ENCODE results near the gene HAUS8.

Gene HAUS8

DNA sequence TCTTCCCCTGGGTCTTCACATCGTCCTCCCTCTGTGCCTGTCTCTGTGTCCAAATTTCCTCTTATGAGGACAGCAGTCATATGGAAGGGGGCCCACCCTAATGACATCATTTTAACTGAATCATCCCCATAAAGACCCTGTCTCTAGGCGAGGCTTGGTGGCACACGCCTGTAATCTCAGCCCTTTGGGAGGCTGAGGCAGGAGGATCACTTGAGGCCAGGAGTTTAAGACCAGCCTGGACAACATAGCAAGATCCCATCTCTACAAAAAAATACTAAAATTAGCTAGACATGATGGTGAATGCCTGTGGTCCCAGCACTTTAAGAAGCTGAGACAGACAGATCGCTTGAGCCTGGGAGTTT, 5.2 kb upstream of the HAUS8 start:
- TF ChIP-seq, protein P1, sequence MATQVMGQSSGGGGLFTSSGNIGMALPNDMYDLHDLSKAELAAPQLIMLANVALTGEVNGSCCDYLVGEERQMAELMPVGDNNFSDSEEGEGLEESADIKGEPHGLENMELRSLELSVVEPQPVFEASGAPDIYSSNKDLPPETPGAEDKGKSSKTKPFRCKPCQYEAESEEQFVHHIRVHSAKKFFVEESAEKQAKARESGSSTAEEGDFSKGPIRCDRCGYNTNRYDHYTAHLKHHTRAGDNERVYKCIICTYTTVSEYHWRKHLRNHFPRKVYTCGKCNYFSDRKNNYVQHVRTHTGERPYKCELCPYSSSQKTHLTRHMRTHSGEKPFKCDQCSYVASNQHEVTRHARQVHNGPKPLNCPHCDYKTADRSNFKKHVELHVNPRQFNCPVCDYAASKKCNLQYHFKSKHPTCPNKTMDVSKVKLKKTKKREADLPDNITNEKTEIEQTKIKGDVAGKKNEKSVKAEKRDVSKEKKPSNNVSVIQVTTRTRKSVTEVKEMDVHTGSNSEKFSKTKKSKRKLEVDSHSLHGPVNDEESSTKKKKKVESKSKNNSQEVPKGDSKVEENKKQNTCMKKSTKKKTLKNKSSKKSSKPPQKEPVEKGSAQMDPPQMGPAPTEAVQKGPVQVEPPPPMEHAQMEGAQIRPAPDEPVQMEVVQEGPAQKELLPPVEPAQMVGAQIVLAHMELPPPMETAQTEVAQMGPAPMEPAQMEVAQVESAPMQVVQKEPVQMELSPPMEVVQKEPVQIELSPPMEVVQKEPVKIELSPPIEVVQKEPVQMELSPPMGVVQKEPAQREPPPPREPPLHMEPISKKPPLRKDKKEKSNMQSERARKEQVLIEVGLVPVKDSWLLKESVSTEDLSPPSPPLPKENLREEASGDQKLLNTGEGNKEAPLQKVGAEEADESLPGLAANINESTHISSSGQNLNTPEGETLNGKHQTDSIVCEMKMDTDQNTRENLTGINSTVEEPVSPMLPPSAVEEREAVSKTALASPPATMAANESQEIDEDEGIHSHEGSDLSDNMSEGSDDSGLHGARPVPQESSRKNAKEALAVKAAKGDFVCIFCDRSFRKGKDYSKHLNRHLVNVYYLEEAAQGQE (IDR thresholded peaks at IDR 0.05; ENCODE audit: low read depth) = no peak
- TF ChIP-seq TEAD4 (IDR thresholded peaks at IDR 0.05) (no peak), RAD21 (IDR thresholded peaks at IDR 0.05; ENCODE audit: low read depth) (no peak), CEBPB (IDR thresholded peaks at IDR 0.05) (no peak), FOXM1 (IDR thresholded peaks at IDR 0.05; ENCODE audit: borderline replicate concordance, low read depth) (no peak), MAX (IDR thresholded peaks at IDR 0.05) (no peak), TCF12 (IDR thresholded peaks at IDR 0.05; ENCODE audit: low read depth) (no peak), EP300 (IDR thresholded peaks at IDR 0.05; ENCODE audit: borderline replicate concordance) (no peak), EGR1 (IDR thresholded peaks at IDR 0.05) (no peak), NFIC (IDR thresholded peaks at IDR 0.05) (no peak)

DNA sequence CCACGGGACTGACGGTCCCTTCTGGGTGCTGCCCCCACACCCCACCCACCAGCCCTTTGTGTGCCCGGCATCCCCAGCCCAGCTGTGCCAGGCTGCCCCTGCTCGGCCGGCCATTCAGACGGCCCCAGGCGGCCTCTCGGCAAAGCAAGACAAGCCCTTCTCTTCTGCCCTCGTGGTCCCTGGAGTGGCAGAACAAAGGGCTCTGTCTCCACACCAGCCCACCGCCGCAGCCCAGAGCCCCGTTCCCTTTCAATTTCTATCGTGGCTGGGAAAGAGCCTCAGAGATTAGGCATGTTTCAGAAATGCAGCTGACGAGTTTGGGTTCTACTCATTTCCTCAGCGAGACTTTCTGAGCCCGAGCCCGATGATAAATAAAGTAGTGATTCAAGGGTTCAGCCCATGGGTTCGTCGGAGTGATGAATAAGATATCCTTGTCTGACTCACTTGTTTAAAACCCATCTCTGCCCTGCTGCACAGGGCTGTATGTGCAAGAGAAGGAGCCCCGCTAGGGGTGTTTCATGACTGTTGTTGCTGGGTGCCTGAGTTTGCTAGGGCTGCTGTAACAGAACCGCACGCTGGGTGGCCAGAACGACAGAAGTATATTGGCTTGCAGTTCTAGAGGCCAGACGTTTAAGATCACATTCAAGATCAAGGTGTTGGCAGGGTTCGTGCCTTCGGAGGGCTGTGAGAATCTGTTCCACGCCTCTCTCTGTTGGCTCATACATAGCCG, 4.6 kb upstream of the HAUS8 start:
- no peak for TF ChIP-seq YY1 (IDR thresholded peaks at IDR 0.05; ENCODE audit: low read depth)
- no peak for TF ChIP-seq CEBPB (IDR thresholded peaks at IDR 0.05)
- TF ChIP-seq TCF12 (IDR thresholded peaks at IDR 0.05; ENCODE audit: low read depth) = no peak

- TF ChIP-seq FOXM1 (IDR thresholded peaks at IDR 0.05; ENCODE audit: borderline replicate concordance, low read depth) (no peak), MAX (IDR thresholded peaks at IDR 0.05) (no peak), ZBTB7A (IDR thresholded peaks at IDR 0.05; ENCODE audit: low read depth) (no peak), EP300 (IDR thresholded peaks at IDR 0.05; ENCODE audit: borderline replicate concordance) (no peak), TCF12 (IDR thresholded peaks at IDR 0.05; ENCODE audit: low read depth) (no peak), NFIC (IDR thresholded peaks at IDR 0.05) (no peak), RAD21 (IDR thresholded peaks at IDR 0.05; ENCODE audit: low read depth) (no peak), YY1 (IDR thresholded peaks at IDR 0.05; ENCODE audit: low read depth) (no peak), CREB1 (IDR thresholded peaks at IDR 0.05; ENCODE audit: low read depth) (no peak), TEAD4 (IDR thresholded peaks at IDR 0.05) (no peak), EGR1 (IDR thresholded peaks at IDR 0.05) (no peak), TAF1 (IDR thresholded peaks at IDR 0.05; ENCODE audit: low read depth) (no peak), CEBPB (IDR thresholded peaks at IDR 0.05) (no peak)
- TF ChIP-seq, protein P2, sequence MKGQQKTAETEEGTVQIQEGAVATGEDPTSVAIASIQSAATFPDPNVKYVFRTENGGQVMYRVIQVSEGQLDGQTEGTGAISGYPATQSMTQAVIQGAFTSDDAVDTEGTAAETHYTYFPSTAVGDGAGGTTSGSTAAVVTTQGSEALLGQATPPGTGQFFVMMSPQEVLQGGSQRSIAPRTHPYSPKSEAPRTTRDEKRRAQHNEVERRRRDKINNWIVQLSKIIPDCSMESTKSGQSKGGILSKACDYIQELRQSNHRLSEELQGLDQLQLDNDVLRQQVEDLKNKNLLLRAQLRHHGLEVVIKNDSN (IDR thresholded peaks at IDR 0.05) = no peak
- TF ChIP-seq, protein P1 (IDR thresholded peaks at IDR 0.05; ENCODE audit: low read depth) = no peak
Measured at GRCh38 chr19:17078920-17079709, 3.9 kb upstream of the HAUS8 start.

DNA sequence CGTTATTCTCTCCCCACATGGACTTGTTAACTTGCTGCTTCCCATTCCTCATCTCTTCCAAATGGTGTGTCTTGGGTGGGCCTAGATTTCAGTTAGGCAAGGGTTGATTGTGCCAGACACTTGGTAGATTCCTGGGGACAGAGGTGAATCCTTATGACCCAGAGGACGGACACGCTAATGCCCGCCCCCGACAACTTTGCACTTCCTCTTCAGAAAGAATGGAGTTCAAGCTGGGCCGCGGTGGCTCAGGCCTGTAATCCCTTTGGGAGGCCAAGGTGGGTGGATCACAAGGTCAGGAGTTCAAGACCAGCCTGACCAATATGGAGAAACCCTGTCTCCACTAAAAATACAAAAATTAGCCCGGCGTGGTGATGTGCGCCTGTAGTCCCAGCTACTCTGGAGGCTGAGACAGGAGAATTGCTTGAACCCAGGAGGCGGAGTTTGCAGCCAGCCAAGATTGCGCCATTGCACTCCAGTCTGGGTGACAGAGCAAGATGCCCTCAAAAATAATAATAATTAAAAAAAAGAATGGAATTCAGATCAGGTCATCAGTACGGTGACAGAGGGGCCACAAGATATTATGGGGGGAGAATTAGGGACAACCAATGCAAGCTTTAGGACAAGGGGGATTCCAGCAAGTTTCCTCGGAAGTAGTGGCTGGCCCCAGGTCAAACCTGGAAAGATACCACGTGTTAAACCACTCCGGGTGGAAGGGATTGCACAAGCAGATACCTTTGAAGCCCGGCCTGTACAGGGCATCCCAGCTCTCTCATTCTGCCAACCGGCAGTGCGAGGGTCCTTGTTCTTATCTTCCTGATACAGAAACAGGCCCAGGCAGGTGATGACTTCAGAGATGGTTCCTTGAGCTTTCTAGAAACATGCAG, 3.0 kb upstream of the HAUS8 start:
- no peak for TF ChIP-seq FOXM1 (IDR thresholded peaks at IDR 0.05; ENCODE audit: borderline replicate concordance, low read depth)
- no peak for TF ChIP-seq TCF12 (IDR thresholded peaks at IDR 0.05; ENCODE audit: low read depth)
- no peak for TF ChIP-seq CEBPB (IDR thresholded peaks at IDR 0.05)
- no peak for TF ChIP-seq YY1 (IDR thresholded peaks at IDR 0.05; ENCODE audit: low read depth)
- TF ChIP-seq RAD21 (IDR thresholded peaks at IDR 0.05; ENCODE audit: low read depth) = no peak
- no peak for TF ChIP-seq NFIC (IDR thresholded peaks at IDR 0.05)
- TF ChIP-seq EP300 (IDR thresholded peaks at IDR 0.05; ENCODE audit: borderline replicate concordance) = no peak
- no peak for TF ChIP-seq EGR1 (IDR thresholded peaks at IDR 0.05)
- no peak for TF ChIP-seq TAF1 (IDR thresholded peaks at IDR 0.05; ENCODE audit: low read depth)
- TF ChIP-seq CREB1 (IDR thresholded peaks at IDR 0.05; ENCODE audit: low read depth) = no peak
- TF ChIP-seq, protein P1 (IDR thresholded peaks at IDR 0.05; ENCODE audit: low read depth) = no peak
- TF ChIP-seq MAX (IDR thresholded peaks at IDR 0.05) = no peak
- no peak for TF ChIP-seq ZBTB7A (IDR thresholded peaks at IDR 0.05; ENCODE audit: low read depth)
- TF ChIP-seq, protein P2 (IDR thresholded peaks at IDR 0.05) = no peak
- TF ChIP-seq TEAD4 (IDR thresholded peaks at IDR 0.05) = no peak

Data from Ishikawa (cell line).